IPS-NIHi7 (cell line): ENCODE measurements around the gene CHMP4A.
A peak's percentile ranks its signal among the peaks of the same experiment; 100 is the strongest.
"Not testable (repeated sequence)": the region's sequence is repeated elsewhere in the genome, so short reads cannot be mapped to it uniquely, and the experiment has no call there.

Experiments used
- DNase-seq: peaks from one replicate; pipeline ENCODE4 v3.0.0; 2012; ENCODE audit warnings: mixed read lengths; ENCODE audit errors: extremely low spot score

The CHMP4A gene

DNA sequence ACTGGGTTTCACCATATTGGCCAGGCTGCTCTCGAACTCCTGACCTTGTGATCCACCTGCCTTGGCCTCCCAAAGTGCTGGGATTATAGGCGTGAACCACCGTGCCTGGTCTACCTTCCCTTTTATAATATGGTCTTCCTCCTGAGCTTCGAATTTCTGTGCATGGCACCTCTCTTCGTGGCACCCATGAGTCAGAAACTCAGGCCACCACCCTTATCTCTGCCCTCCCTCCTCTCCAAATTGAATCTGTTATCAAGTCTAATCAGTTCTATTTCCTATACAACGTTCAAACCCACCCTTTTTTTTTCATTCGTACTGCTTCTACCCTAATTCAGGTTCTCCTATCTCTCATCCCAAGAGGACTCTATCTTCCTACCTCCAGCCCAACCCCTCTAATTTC, 34.1 kb upstream of the CHMP4A start:
- no peak for DNase-seq

DNA sequence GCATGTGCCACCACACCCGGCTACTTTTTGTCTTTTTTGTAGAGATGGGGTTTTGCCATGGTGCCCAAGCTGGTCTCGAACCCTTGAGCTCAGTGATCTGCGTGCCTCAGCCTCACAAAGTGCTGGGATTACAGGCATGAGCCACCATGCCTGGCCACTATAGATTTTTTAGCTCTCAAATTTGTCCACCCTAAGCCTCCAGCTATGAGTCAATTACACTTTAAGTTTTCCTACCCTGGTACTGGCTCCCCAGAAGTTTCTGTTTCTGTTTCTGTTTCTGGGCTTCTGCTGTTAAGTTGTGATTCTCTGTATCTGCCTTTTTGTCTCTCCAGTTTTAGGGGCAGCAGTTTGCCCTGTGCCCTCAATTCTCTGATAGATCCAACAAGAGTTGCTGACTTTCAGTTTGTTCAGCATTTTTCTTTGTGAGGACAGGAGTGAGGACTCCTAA, 33.5 kb upstream of the CHMP4A start:
- no peak for DNase-seq

DNA sequence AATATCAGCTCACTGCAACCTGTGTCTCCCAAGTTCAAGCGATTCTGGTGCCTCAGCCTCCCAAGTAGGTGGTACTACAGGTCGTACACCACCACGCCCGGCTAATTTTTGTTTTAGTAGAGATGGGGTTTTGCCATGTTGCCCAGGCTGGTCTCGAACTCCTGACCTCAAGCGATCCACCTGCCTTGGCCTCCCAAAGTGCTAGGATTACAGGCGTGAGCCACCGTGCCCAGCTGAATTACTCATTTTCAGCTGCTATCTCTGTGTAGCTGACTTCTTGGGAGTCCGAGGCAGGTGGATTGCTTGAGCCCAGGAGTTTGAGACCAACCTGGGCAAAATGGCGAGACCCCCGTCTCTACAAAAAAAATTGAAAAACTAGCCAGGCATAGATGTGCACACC, 32.1 kb upstream of the CHMP4A start:
- DNase-seq, result not testable (repeated sequence)

DNA sequence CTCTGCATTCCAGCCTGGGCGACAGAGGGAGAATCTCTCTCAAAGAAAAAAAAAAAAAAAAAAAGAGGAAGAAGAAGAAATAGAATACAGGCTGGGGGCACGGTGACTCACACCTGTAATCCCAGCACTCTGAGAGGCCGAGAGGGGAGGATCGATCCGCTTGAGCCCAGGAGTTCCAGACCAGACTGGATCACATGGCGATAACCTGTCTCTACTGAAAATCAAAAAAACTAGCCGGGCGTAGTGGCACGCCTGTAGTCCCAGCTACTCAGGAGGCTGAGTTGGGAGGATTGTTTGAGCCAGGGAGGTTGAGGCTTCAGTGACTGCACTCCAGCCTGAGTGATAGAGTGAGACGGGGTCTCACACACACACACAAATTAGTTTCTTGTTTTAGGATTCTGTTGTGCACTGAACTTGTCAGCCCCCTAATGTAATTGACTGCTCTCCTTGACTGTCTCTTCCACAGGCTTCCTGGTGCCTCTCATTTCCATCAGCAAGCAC, 30.1 kb upstream of the CHMP4A start:
- DNase-seq, result no peak

DNA sequence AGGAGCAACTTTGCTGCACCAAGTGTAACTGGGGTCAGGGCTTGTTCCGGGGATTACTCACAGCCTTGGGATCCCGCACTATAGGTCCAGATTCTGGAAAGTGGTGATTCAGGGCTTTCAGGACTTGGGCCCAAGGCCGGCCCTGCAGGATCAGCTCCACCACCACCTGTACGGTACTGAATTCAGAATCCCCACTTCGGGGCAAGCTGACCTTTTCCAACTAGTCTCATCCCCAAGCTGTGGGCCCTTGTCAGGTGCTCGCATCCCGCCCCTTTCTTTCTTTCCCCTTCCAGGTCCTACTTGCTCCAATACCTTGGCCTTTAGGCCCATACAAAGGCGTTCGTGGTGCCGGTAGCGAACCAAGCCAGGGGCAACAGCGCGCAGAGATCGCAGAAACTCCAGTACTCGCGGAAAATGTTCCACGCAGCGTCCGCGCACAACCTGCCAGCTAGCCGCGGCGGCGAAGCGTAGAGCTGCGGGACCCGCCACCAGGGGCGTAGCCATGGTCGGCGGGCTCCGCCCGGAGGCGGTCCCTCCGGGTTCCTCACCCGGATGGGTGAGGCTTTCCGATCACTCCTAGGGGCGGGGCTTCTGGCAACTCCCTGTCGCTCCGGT, 28.6 kb upstream of the CHMP4A start:
- DNase-seq, result peak; percentile 98

DNA sequence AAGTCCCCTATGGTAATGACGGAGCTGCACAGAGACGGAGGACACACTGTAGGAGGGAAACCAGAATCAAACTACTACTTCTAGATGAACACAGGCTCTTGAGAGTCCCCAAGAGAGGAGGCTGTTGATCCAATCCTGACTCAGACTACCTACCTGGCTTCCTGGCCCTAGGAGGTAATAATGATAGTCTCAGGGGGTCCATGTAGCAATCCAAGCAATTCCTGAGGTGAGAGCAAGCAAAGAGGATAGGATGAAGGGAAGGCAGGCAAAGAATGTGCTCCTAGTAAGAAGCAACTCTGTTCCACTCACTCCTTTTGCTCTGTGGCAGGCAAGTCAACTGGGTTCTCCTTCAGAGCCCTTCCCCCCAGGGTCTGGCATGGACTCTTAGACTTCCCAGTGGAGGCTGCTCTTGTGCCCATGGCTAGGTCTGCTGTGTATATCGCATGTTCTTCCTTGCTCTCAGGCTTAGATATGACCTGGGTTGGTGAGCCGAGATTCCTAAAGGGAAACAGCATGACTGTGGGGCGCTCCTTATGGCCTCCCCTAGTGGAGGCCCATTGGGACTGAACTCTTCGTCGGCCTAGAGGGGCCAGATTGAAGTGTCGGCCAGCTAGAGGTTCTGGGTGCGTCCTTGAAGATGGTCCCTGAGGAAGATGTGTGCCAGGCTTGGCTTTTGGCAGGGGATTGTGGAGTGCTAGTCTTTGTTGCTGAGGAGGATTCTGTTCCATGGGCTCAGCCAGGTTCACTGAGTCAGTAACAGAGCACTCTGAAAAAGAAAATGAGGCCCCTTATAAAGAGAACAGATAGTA, 27.0 kb upstream of the CHMP4A start:
- DNase-seq, result no peak

- DNase-seq, result no peak
Measured at GRCh38 chr14:24238527-24239037, 25.3 kb upstream of the CHMP4A start.

DNA sequence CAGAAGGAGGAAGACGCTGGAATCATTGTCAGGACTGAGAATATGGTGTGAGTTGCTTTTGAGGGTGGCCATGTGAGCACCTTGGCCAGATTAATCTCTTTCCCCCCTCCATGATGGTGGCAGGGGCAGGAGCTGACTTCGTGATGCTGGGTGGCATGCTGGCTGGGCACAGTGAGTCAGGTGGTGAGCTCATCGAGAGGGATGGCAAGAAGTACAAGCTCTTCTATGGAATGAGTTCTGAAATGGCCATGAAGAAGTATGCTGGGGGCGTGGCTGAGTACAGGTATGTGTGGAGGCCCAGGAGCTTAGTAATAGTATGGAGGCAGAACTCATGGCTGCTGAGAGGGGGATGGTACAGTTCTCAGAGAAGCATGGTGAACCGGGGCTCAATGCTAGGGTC, 24.8 kb upstream of the CHMP4A start:
- no peak for DNase-seq

DNA sequence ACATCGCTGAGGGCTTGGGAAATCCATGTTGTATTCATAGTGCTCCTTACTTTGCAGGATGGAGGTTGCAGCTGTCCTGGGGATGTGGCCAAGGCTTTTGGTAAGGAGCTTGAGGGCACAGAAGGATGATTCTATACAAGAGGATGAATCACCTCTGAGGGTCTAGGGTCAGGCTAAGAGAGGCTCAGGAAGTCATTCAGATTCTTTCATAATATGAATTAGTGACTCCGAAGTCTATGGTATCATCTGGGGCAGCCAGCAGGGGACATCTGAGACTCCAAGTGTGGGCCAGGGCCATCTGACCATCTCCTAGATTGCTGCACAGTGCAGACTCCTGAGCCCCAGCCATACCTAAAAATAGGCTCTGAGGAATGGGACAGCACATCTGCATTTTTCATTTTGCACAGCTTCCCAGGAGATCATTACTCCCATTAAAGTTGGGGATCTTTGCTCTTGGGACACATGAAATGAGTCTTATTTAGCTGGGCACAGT, 24.2 kb upstream of the CHMP4A start:
- DNase-seq, result no peak

GRCh38 chr14:24236689-24237462, 23.6 kb upstream of the CHMP4A start:
- DNase-seq, result no peak

GRCh38 chr14:24235804-24236688, 22.8 kb upstream of the CHMP4A start:
- DNase-seq, result no peak

- no peak for DNase-seq
Measured at GRCh38 chr14:24234095-24235005, 21.1 kb upstream of the CHMP4A start.

- DNase-seq, result no peak
Measured at GRCh38 chr14:24233538-24233866, 20.2 kb upstream of the CHMP4A start.

DNA sequence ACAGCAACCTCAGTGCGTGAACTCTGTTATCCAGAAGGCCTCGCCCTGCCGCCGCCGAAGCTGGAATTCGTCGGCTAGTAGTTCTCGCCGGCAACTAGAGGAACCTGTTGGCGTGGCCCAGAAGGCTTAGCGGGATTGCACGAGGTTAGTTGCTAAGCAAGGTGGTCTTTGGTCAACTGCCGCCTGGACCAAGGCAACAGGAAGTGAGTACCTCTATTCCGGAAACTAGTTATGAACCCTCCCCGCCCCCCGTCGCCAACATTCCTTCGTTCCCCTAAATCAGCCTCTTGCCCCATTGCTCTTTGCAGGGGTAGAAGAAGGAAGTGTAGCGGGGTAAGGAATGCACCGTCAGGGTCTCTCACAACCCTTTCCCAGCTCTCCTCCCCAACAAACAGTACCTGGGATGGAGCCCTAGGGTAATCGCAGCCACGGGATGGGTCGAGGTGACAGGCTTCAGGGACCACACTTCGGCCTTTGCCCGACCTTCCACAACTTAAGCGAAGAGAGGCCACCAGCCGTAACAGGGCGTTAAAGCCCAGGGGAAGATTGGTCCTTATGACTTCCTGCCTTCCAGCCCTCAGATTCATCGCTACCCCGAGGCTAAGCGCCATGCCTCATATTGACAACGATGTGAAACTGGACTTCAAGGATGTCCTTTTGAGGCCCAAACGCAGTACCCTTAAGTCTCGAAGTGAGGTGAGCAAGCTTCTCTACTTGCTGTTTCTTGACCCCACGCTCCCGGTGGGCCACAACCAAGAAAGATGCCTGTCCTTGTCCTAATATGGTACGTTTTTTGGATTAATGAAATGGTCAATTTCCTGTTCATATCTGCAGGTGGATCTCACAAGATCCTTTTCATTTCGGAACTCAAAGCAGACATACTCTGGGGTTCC, 19.6 kb upstream of the CHMP4A start, which contains the start of gene GMPR2:
TSS of gene GMPR2 (plus strand) at position 285 of the 893 bp plus-strand sequence. CDS start at position 610, 325 bp downstream.
- DNase-seq, result no peak

- DNase-seq, result peak; percentile 84
Measured at GRCh38 chr14:24232121-24232644, 18.9 kb upstream of the CHMP4A start, which contains the start of gene NEDD8. Gene NEDD8, minus strand, starts transcription at chr14:24232367. Its CDS starts 100 bp downstream, at chr14:24232267.

DNA sequence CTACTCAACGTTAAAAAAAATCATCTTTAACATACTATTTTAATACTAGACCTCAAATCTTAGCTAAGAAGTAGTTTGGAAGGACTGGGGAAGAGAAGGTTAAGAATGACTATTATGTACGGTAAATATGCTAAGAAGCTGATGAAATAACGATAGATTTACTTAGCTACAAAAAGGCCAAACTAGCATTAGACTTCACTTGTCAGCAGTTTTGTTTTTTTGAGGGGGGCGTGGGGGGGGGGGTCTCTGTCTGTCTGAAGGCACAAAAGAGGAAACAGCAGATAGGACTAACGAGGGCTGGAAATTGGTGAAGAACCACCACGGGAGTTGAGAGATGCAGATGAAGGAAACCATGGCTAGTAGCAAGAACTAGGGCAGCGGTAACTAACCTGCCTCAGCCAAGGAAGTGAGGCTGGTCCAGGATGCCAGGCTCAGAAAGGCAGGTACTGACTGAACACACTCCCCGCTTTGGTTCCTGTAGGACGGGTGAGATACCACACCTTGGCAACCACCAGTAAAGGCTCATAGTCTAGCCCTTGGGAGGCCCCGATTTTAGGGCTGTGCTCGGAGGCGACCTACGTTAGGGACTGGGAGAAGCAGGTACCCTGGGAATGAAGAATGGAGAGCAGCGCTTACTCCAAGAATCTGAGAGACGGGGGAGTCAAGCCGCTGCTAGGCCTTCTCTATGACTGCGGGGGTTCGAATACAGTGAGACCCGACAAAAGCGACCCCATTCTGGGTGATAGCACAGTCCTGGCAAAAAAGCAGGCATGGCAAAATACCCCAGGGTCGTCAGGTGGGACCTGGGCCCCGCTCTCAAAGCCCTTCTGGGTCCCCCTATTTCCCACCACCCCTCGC, 18.2 kb upstream of the CHMP4A start:
- DNase-seq, result no peak

DNA sequence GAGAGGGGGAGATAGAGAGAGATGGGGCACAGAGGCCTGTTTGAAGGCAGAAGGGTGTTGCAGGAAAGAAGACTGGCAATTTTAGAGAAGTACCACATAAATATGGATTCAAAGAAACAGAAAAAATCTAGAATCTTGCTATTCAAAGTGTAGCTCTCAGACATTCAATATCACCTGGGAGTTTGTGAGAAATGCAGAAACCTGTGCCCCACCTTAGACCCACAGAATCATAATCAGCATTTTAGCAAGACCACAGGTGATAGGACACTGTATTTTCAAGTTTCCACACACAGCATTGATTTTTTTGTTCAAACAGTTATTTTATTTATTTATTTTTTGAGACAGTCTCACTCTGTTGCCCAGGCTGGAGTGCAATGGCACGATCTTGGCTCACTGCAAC, 15.6 kb upstream of the CHMP4A start:
- no peak for DNase-seq

- DNase-seq, result no peak
Measured at GRCh38 chr14:24226473-24226872, 13.2 kb upstream of the CHMP4A start.
